IPS DF 4.7 (cell line): ENCODE measurements around the gene RNF4.
"Not testable (repeated sequence)": the region's sequence is repeated elsewhere in the genome, so short reads cannot be mapped to it uniquely, and the experiment has no call there.

Experiments
- DNase-seq: peaks from one replicate; pipeline ENCODE4 v3.0.0-alpha.2; 2013; ENCODE audit warnings: low spot score; ENCODE audit errors: extremely low read depth

The RNF4 gene

DNA sequence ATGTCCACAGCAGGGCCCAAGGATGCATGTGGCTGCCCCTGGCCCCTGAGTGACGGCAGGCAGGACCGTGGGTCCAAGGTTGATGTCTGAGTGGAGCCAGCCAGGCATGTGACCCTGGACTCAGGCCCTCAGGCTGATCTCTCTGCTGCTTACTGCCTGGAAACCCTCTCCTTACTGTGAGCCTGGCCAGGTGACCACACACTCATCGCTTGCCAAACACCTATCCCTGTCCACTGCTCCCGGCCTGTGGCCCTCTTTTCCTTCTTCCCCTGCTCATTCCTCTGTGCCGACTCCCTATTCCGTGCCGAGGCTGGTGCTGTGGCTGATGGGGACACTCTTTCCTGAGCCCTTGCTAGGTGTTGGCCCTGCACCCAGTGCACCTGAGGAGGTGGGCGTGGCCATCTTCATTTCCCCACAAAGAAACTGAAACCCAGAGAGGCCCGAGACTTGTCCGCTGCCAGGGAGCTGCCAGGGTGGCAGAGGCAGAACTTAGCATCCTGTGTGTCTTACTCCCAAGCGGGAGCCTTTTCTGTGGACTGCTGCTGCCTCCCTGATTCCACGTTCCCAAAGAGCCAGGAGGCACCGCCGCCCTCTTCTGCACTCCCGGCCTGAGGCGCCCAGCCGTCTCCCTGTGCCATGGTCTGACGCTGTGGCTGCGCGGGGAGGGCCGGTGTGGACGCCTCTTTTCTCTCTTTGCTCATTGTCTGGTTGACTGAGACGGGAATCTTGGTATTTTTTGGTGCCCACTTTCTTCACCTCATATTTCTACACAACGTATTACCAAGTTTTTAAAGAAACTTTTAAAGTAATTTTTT lies 11.2 kb upstream of the RNF4 start:
- no peak for DNase-seq

GRCh38 chr4:2458546-2459491 lies 10.1 kb upstream of the RNF4 start:
- no peak for DNase-seq

DNA sequence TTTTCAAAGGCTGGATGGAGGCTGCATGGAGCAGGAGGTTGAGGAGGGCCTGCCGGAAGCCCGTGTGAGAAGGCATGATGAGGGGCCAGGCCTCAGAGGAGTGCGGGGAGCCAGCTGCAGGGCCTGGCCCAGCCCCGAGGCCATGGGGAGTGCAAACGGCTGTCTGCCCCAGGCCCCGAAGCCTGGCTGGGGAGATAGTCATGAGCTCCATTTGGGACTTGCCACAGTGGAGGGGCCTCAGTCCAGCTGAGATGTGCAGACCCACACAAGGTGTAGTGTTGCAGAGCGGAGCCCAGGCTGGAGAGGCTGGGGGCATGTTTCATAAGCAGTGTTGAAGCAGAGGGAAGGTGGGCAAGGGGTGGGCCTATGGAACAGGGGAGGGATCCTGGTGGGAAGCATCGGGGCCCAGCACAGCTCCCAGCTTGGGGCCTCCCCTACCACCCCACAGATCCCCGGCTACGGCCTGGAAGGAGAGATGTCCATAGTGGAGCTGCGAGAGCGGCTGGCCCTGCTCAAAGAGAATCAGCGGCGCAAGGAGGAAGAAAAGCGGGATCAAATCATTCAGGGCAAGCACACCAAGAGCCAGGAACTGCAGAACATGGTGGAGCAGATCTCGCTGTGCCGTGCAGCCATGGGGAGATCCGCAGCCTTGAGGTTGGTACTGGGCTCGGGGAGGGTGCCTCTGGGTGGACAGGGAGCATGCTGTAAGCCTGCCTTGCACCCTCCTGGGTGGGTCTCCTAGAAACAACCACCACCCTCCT lies 9.1 kb upstream of the RNF4 start:
- no peak for DNase-seq

- no peak for DNase-seq
Observed at GRCh38 chr4:2461246-2461960, 7.5 kb upstream of the RNF4 start.

GRCh38 chr4:2462218-2462991 lies 6.5 kb upstream of the RNF4 start:
- DNase-seq = no peak

DNA sequence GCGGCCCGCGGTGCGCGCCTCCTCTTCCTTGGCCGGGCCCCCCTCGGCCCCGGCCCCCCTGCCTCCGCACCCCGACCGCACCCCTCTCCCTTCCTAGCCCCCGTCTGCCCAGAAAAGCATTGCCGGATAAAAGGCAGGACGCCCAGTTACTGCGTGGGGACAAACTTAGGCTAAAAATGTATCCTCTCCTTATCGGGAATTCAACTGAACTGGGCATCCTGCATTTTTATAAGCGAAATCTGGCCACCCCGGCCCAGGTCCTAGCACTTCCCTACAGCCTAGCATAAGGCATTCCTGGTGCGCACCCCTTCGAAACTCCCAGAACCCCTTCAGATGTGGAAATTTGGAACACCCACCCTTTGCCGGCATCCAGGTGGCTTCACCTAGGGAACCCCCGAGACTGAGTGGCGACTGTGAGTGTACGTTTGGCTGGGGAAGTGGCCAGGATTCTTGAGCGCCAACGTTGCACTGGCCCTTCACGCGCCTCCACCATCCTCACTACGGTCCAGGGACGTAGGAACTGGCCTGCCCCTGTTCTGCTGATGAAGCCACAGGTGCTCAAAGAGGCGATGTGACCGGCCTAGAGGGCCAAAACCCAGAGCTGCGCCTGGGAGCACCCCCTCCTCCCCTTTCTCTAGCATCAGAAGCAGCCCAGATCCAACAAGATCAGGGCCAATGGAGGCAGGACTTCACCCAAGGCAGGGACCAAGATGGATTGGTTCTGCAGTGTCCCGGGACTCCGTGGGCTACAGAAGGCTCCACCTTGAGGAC lies 5.7 kb upstream of the RNF4 start:
- no peak for DNase-seq

DNA sequence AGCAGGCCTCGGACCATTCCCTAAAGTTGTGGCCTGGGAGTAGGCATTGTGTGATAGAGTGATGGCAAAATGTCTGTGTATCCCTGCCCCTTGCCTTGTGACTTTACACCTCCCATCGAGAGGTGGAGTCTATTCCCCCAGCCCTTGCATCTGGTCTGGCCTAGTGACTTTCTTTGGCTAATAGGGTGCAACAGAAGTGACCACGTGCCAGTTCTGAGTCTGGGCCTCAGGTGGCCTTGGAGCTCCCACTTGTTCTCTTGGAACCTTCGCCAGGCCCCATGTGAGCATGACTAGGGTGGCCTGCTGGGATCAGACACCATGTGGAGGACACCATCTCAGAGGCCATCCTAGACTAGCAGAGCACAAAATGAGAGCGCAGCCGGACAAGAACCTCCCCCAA lies 3.9 kb upstream of the RNF4 start:
- DNase-seq = no peak

DNA sequence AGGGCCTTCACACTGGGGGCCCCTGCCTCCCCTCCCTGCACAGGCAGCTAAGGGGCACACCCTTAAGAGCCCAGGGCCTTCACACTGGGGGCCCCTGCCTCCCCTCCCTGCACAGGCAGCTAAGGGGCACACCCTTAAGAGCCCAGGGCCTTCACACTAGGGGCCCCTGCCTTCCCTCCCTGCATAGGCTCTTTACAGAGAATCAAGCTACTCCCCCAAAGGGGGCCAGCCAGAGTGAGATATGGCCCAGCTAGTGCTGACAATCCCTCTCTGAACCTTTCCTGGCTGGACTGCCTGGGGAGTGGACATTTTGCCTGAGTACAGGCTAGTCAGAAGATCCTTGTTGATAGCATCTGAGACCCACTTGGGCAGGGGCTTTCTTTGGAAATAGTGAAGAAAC lies 3.4 kb upstream of the RNF4 start:
- not testable (repeated sequence) for DNase-seq

- DNase-seq = no peak
Observed at GRCh38 chr4:2469192-2469984, 482 bp downstream of the RNF4 start.

DNA sequence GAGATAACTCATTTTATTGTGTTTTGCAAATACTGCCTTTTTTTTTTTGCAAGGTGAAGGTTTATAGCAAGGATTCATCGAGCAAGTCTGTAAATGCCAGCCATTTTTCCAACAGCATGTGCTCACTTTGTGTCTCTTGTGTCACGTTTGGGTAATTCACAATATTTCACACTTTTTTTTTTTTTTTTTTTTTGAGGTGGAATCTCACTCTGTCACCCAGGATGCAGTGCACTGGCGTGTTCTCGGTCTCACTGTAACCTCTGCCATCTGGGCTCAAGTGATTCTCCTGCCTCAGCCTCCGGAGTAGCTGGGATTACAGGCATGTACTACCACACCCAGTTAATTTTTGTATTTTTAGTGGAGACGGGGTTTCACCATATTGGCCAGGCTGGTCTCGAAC lies 1.9 kb downstream of the RNF4 start:
- no peak for DNase-seq

DNA sequence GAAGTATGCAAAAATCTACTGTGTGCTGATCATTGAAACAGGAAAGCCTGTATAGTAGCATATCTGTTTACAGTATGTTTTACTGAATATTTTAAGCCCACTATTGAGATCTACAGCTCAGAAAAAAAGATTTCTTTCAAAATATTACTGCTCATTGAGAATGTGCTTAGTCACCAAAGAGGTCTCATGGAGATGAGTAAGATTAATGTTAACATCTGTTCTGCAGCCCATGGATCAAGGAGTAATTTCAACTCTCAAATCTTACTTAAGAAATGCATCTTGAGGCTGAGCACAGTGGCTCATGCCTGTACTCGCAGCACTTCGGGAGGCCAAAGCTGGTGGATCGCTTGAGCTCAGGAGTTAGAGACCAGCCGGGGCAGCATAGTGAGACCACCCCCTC lies 3.3 kb downstream of the RNF4 start:
- no peak for DNase-seq

- DNase-seq = no peak
Observed at GRCh38 chr4:2478229-2478628, 9.3 kb downstream of the RNF4 start.

GRCh38 chr4:2480649-2481048 lies 11.7 kb downstream of the RNF4 start:
- DNase-seq = no peak

- no peak for DNase-seq
Observed at GRCh38 chr4:2482192-2482591, 13.3 kb downstream of the RNF4 start.

DNA sequence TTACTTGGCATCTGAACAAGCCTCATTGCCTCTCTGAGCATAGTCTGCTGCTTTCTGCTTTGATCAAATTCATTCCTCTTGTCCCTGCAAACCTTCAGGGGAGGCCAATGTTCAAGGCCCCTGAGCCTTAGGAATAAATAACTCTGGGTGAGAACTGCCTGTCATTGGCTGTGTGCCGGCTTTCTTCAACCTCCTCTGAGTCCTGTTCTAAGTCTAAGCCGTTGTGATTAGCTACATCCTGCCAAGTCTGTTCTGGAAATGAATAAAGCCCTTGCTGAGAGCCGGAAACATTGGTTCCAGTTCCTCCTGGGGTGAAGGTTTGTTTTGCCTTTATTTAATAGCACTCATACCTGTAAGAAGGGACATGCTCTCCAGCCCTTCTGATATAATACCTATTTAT lies 13.8 kb downstream of the RNF4 start:
- DNase-seq = no peak

- DNase-seq = no peak
Observed at GRCh38 chr4:2483237-2483636, 14.3 kb downstream of the RNF4 start.

GRCh38 chr4:2484185-2484584 lies 15.3 kb downstream of the RNF4 start:
- no peak for DNase-seq

DNA sequence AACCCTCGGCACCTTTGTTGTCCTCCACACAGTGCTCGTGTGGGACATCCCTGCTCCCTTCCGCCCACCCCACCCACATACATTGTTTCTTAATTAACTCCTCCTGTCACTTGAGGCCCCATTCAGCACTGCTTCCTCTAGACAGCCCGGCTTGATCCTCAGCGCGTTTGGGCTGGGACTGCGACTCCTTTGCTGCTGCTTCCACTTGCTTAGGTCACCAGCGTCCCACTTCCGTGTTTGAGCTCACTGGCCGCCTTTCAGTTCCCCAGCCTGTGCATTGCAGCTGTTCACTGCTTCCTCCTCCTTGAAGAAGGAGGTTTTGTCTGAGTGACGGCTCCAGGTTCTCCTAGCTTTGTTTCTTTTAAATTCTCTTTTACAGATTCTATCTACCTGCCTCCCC lies 16.1 kb downstream of the RNF4 start:
- DNase-seq = no peak

DNA sequence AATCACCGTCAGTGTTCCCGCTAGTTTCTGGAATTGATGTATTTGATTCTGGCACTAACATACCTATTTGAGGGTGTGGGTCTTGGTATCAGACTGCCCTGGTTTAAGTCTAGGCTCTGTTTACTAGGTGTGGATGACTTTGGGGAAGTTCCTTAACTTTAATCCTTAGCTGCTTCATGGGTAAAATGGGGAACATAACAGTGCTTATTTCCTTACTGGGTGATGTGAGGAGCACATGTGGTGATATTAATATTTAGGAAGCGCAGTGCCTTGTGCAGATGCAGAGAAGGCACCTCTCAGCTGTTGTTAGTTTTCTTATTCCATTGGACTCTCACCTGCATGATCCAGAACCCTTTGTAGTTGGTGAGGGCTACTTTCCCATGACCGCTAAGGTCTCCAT lies 17.1 kb downstream of the RNF4 start:
- no peak for DNase-seq
